Parathyroid adenoma (tissue), 2 donors: Measurements from ENCODE around the gene MACROH2A1.

ENCODE experiments used
- H2AFZ ChIP-seq: fragments of 300-600 bp; sonication (generic); one replicate; pipeline ENCODE4 v1.7.0; 2017; ENCODE audit warnings: antibody characterized with exemption, mild to moderate bottlenecking
- H3K27ac ChIP-seq: fragments of 300-600 bp; sonication (generic); one replicate; pipeline ENCODE4 v1.7.0; 2017
- H3K27me3 ChIP-seq: fragments of 300-600 bp; sonication (generic); one replicate; pipeline ENCODE4 v1.7.0; 2017; ENCODE audit warnings: low read length; ENCODE audit not compliant: control insufficient read depth, insufficient read depth
- H3K36me3 ChIP-seq: fragments of 300-600 bp; sonication (generic); one replicate; pipeline ENCODE4 v1.7.0; 2017; ENCODE audit warnings: low read length; ENCODE audit not compliant: control insufficient read depth, insufficient read depth
- H3K4me1 ChIP-seq: fragments of 300-600 bp; sonication (generic); one replicate; pipeline ENCODE4 v1.7.0; 2017; ENCODE audit warnings: control low read depth
- H3K4me2 ChIP-seq: fragments of 300-600 bp; sonication (generic); one replicate; pipeline ENCODE4 v1.7.0; 2017; ENCODE audit warnings: low read length
- H3K4me3 ChIP-seq: fragments of 300-600 bp; sonication (generic); one replicate; pipeline ENCODE4 v1.7.0; 2017; ENCODE audit warnings: low read depth, low read length
- H3K79me2 ChIP-seq: fragments of 300-600 bp; sonication (generic); one replicate; pipeline ENCODE4 v1.7.0; 2017; ENCODE audit warnings: control low read depth
- H3K9ac ChIP-seq: fragments of 300-600 bp; sonication (generic); one replicate; pipeline ENCODE4 v1.7.0; 2017; ENCODE audit warnings: mild to moderate bottlenecking
- H3K9me3 ChIP-seq: fragments of 300-600 bp; sonication (generic); one replicate; pipeline ENCODE4 v1.7.0; 2017; ENCODE audit warnings: low read length; ENCODE audit not compliant: control insufficient read depth
- CTCF ChIP-seq: fragments of 300-600 bp; sonication (generic); IDR thresholded peaks from one replicate; pipeline ENCODE4 v1.7.0; 2017; ENCODE audit warnings: antibody characterized with exemption, mild to moderate bottlenecking
- donor health status: primary hyperparathyroidism.

Gene MACROH2A1

GRCh38 chr5:135348918-135349317 lies 50.1 kb downstream of the MACROH2A1 start:
- no peak for TF ChIP-seq CTCF
- H3K79me2 ChIP-seq: no peaks in the 10 kb centered on the region
- H3K27me3 ChIP-seq: no peaks in the 10 kb centered on the region
- H3K36me3 ChIP-seq: no peaks in the 10 kb centered on the region
- H3K4me3 ChIP-seq: no peak overlapping the region
- H3K27ac ChIP-seq: no peak overlapping the region
- no peaks in the 10 kb centered on the region for H3K4me1 ChIP-seq
- H2AFZ ChIP-seq: no peak overlapping the region
- H3K9ac ChIP-seq: no peak overlapping the region
- no peak overlapping the region for H3K4me2 ChIP-seq
- no peaks in the 10 kb centered on the region for H3K9me3 ChIP-seq

GRCh38 chr5:135347392-135347791 lies 51.6 kb downstream of the MACROH2A1 start:
- Histone ChIP-seq H3K9ac (no peak overlapping the region), H3K27me3 (no peaks in the 10 kb centered on the region), H3K4me1 (no peaks in the 10 kb centered on the region), H3K27ac (no peak overlapping the region), H2AFZ (no peak overlapping the region), H3K36me3 (no peaks in the 10 kb centered on the region), H3K79me2 (no peaks in the 10 kb centered on the region), H3K4me2 (no peak overlapping the region), H3K4me3 (no peak overlapping the region), H3K9me3 (no peaks in the 10 kb centered on the region)
- TF ChIP-seq CTCF: no peak

DNA sequence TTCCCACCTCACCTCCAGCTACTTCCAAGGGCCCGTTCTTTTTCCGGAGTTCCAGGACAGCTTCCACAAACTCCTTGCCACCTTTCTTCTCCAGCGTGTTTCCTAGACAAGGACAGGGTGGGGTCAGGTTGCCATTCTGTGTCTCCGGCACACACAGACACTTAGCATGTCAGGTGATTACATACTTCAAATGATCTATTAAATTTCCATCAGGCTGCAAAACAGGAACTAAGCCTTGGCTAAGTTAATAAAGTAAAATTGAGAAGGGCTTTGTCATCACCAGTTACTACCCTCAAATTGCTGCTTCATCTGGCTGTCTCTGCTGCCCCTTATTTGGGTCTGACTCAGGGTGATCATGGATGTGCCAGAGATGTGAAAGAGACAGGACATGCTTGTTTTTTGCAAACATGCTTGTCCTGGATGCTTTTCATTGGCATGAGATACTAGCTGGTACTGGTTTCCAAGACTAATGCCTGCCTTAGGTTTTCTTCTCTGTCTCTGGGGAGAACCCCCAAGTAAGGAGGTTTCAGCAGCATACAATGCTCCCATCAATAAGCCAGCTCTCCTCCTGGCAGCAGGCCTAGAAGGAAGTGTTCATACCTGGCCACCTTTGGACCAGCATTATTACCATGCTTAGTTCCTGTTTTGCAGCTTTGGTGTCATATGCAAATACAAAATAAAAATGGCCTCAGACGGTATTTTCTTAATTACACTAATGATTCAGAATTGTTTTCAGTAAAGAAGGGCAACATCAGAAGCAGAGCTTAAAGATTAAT lies 52.9 kb downstream of the MACROH2A1 start:
- no peaks in the 10 kb centered on the region for H3K27me3 ChIP-seq
- no peaks in the 10 kb centered on the region for H3K36me3 ChIP-seq
- no peaks in the 10 kb centered on the region for H3K9me3 ChIP-seq
- H3K4me1 ChIP-seq: no peaks in the 10 kb centered on the region
- no peak overlapping the region for H3K4me2 ChIP-seq
- H3K9ac ChIP-seq: no peak overlapping the region
- no peak overlapping the region for H3K27ac ChIP-seq
- no peaks in the 10 kb centered on the region for H3K79me2 ChIP-seq
- TF ChIP-seq CTCF: no peak
- no peak overlapping the region for H2AFZ ChIP-seq
- no peak overlapping the region for H3K4me3 ChIP-seq

- H3K4me3 ChIP-seq: no peak overlapping the region
Observed at GRCh38 chr5:135344349-135344748, 54.7 kb downstream of the MACROH2A1 start.

More at GRCh38 chr5:135344349-135344748, 54.7 kb downstream of the MACROH2A1 start:
- H3K4me1 ChIP-seq: no peaks in the 10 kb centered on the region
- TF ChIP-seq CTCF: no peak
- no peaks in the 10 kb centered on the region for H3K27me3 ChIP-seq
- no peaks in the 10 kb centered on the region for H3K36me3 ChIP-seq
- H3K4me2 ChIP-seq: no peak overlapping the region
- H2AFZ ChIP-seq: no peak overlapping the region
- H3K79me2 ChIP-seq: no peaks in the 10 kb centered on the region
- no peaks in the 10 kb centered on the region for H3K9me3 ChIP-seq
- no peak overlapping the region for H3K27ac ChIP-seq
- H3K9ac ChIP-seq: no peak overlapping the region
